GM12891 (cell line): ENCODE measurements around the gene SPDYE16.
"Not testable (repeated sequence)": the region's sequence is repeated elsewhere in the genome, so short reads cannot be mapped to it uniquely, and the experiment has no call there.

Source experiments
- POLR2A ChIP-seq: IDR thresholded peaks from 2 replicates; pipeline ENCODE4 v1.6.1; 2011; ENCODE audit warnings: low read depth, low read length, control low read depth
- TAF1 ChIP-seq: IDR thresholded peaks from 2 replicates; pipeline ENCODE4 v1.6.1; 2011; ENCODE audit warnings: low read depth, low read length, control low read depth

- TF ChIP-seq TAF1, POLR2A: not testable (repeated sequence)
Observed at GRCh38 chr7:76591602-76592304, 48.7 kb upstream of the SPDYE16 start.
